Subcutaneous abdominal adipose tissue (tissue), 5 donors: ENCODE data around the gene RGS19.

ENCODE experiments used
- H3K27ac ChIP-seq: one replicate; pipeline ENCODE4 v1.7.0; 2013; ENCODE audit warnings: low read depth, mild to moderate bottlenecking, inconsistent platforms, low read length, moderate library complexity
- H3K27me3 ChIP-seq, 5 donors: one replicate each; pipeline ENCODE4 v1.7.0; 2013; ENCODE audit warnings: low read length in 5 of 5, inconsistent platforms in 1 of 5; ENCODE audit not compliant: control insufficient read depth in 5 of 5, insufficient read depth in 4 of 5
- H3K36me3 ChIP-seq, 5 donors: one replicate each; pipeline ENCODE4 v1.7.0; 2013; ENCODE audit warnings: low read length in 5 of 5; ENCODE audit not compliant: control insufficient read depth in 5 of 5, insufficient read depth in 5 of 5
- H3K4me1 ChIP-seq, 5 donors: one replicate each; pipeline ENCODE4 v1.7.0; 2013; ENCODE audit warnings: low read length in 5 of 5, mild to moderate bottlenecking in 3 of 5, moderate library complexity in 1 of 5; ENCODE audit not compliant: control insufficient read depth in 5 of 5, insufficient read depth in 5 of 5
- H3K4me3 ChIP-seq, 5 donors: one replicate each; pipeline ENCODE4 v1.7.0; 2013; ENCODE audit warnings: low read length in 5 of 5, low read depth in 1 of 5
- H3K9ac ChIP-seq, 5 donors: one replicate each; pipeline ENCODE4 v1.7.0; 2013; ENCODE audit warnings: low read length in 5 of 5, mild to moderate bottlenecking in 4 of 5, moderate library complexity in 3 of 5
- H3K9me3 ChIP-seq, 5 donors: one replicate each; pipeline ENCODE4 v1.7.0; 2013; ENCODE audit warnings: low read length in 5 of 5; ENCODE audit not compliant: control insufficient read depth in 5 of 5
- donor health status: healthy.
- donor health status: healthy.
- donor health status: healthy.
- donor health status: healthy.
- donor health status: healthy.

Gene RGS19

DNA sequence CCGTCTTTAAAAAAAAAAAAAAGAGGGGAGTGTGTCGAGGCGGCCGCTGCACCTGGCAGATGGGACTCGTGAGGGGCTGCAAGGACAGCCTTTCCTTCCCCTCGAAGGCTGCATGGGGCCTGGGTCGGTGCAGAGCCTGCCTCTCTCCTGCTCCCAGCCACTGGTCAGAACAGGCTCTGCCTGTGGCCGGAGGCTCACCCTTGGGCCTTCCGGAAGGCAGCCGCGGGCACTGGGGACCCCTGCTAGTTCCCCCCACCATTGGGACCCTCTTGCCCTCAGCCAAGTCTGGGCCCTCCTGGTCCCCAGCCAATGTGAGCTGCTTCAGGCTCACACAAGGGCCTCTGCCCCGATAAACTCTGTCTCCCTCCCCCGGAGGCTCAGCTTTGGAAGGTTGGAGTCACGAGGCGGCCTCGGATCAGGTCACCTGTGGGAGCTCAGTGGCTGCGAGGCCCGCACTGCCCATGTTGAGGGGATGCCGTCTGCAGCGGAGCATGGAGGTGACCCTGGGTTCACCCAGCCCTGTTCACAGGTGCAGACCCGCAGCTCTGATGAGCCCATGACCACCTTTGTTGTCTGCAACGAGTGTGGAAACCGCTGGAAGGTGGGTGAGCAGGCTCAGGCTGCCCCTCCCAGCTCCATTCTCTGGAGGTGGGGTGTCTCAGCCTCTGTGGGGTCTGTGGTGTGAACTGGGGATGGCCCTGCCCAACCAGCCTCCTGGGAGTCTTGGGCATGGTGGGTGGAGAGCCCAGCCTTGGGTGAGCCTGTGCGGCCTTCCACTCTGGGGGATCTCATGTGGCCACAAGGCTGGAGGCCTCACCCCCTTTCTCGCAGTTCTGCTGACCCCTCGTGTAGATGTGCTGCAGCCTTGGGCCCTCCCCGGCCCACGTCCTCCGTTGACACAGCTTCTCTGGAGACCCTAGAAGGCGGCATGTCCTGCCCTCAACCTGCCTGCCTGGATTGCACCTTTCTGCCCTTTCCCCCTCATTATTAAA lies 7.7 kb downstream of the RGS19 start:
- H3K27ac ChIP-seq = no peak overlapping the region
- H3K36me3 ChIP-seq = peaks cover 0 to 34% (median 22%) of the 10 kb centered on the region in 5 donors
- no peak overlapping the region for H3K4me3 ChIP-seq
- H3K9me3 ChIP-seq = no peaks in the 10 kb centered on the region
- peaks cover 0 to 14% (median 6%) of the 10 kb centered on the region in 5 donors for H3K4me1 ChIP-seq
- H3K27me3 ChIP-seq = no peaks in the 10 kb centered on the region
- no peak overlapping the region for H3K9ac ChIP-seq

DNA sequence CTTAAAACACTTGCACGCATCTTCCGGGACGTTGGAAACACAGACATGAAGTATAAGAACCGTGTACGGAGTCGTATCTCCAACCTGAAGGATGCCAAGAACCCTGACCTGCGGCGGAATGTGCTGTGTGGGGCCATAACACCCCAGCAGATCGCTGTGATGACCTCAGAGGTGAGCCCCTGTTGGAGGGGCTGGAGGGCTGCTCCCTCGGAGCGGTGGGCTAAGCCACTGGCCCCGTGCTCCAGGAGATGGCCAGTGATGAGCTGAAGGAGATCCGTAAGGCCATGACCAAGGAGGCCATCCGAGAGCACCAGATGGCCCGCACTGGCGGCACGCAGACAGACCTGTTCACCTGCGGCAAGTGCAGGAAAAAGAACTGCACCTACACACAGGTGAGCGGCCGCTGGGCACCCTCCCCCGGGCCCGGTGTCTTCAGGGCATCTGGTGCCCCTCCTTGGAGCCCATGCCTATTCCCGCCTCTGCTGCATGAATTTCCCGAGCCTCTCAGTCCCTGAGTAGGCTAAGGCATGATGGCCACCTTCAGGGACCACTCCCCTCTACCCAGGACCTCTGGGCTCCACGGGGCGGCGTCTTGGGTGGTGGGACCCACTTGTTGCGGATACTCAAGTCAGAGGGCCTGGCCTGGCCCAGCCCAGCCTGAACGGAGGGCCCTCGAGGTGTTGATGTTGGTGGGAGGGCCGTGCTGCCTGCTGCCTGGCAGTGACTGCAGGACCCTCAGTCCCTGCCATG lies 8.9 kb downstream of the RGS19 start:
- Histone ChIP-seq H3K4me1 (peaks cover 0 to 19% (median 0%) of the 10 kb centered on the region in 5 donors), H3K9ac (no peak overlapping the region), H3K4me3 (no peak overlapping the region), H3K36me3 (peaks cover 0 to 33% (median 22%) of the 10 kb centered on the region in 5 donors), H3K27me3 (peaks cover 0 to 6% (median 0%) of the 10 kb centered on the region in 5 donors), H3K27ac (no peak overlapping the region), H3K9me3 (no peaks in the 10 kb centered on the region)

DNA sequence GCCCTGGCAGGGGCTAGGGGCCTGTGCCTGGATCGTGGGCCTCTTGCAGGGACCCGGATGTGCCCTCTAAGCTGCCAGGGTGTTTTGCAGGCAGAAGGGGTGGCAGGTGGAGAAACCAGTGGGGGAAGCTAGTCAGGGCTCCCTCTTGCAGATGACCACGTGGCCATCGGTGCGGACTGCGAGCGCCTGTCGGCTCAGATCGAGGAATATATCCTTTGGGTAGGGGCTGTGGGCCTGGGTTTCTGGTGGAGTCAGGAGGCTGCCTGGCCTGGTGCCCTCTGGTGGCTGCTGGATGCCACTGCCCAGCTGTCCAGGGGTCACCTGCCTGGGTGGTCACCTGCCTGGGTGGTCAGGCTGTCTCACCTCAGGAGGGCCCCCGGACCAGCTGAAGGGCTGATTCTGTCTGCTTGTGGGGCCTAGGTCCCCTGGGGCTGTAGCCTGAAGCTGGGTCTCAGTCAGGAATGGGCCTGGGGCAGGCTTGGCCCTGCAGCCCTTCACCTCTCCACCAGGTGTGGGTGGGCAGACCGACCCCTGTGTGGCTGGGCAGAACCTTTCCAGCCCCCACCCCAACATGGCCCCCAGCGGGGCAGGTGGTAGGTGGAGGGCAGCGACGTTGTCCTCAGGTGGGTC lies 9.6 kb downstream of the RGS19 start:
- Histone ChIP-seq H3K9ac (no peak overlapping the region), H3K36me3 (peaks cover 0 to 31% (median 18%) of the 10 kb centered on the region in 5 donors), H3K4me3 (no peak overlapping the region), H3K9me3 (no peaks in the 10 kb centered on the region), H3K27ac (no peak overlapping the region), H3K4me1 (peaks cover 0 to 24% (median under 1%) of the 10 kb centered on the region in 5 donors), H3K27me3 (peaks cover 0 to 6% (median 0%) of the 10 kb centered on the region in 5 donors)

DNA sequence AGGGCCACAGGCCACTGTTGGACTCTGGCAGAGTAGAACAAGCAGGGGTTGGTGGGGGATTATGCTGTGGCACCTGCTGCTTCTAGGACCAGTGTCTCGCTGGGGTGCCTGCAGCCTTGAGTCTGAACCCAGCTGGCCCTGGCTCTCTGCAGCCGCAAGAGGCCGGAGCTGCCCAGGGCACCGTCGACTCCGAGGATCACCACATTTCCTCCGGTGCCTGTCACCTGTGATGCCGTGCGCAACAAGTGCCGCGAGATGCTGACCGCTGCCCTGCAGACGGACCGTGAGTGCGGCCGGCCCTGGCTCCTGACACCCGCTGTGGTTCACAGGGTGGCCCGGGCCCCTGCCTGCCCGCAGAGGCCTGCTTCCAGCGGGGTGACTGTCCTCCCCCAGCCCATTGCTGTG lies 10.1 kb downstream of the RGS19 start:
- Histone ChIP-seq H3K4me1 (peaks cover 0 to 28% (median 5%) of the 10 kb centered on the region in 5 donors), H3K27ac (no peak overlapping the region), H3K9ac (no peak overlapping the region), H3K4me3 (no peak overlapping the region), H3K36me3 (peaks cover 0 to 26% (median 18%) of the 10 kb centered on the region in 5 donors), H3K27me3 (peaks cover 0 to 6% (median 0%) of the 10 kb centered on the region in 5 donors), H3K9me3 (no peaks in the 10 kb centered on the region)

DNA sequence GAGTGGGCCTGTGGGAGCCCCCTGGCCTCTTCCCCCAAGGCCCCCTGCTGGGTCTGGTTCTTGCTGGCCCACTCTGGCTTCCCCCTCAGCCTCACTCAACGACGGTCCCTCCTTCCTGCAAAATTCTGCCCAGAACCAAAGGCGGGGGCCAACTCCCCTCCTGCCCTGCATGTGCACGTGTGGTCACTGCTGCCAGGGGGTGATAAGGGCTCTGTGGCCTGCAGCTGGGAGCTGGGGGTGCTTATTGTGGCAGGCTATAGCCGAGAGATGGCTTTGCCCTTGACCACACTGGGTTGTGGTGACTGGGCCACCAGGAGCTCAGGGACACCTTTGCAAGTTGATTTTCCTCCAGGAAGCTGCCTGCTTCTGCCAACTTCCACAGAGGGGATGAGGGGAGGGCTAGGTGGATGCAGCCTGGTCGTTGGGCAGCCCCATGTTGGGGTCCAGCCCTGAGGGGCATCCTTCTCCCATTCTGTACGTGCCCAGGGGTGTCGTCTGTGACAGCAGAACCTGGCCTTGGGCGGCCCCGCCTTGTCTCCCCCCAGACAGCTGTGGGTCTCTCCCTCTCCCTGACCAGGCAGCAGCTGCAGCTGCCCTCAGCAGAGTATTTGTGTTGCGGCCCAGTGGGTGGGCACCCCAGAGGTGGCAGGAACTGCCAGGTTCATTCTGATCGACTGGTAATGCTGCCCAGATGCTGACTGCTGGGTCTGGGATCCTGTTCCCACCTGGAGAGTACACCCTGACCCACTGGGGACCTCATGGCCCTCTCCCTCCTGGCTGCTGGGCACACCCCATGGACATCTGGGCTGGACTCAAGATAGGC lies 10.7 kb downstream of the RGS19 start:
- Histone ChIP-seq H3K4me1 (peaks cover 0 to 34% (median 11%) of the 10 kb centered on the region in 5 donors), H3K36me3 (peaks cover 0 to 20% (median 13%) of the 10 kb centered on the region in 5 donors), H3K4me3 (no peak overlapping the region), H3K27me3 (peaks cover 0 to 6% (median 0%) of the 10 kb centered on the region in 5 donors), H3K9me3 (no peaks in the 10 kb centered on the region), H3K27ac (no peak overlapping the region), H3K9ac (no peak overlapping the region)

DNA sequence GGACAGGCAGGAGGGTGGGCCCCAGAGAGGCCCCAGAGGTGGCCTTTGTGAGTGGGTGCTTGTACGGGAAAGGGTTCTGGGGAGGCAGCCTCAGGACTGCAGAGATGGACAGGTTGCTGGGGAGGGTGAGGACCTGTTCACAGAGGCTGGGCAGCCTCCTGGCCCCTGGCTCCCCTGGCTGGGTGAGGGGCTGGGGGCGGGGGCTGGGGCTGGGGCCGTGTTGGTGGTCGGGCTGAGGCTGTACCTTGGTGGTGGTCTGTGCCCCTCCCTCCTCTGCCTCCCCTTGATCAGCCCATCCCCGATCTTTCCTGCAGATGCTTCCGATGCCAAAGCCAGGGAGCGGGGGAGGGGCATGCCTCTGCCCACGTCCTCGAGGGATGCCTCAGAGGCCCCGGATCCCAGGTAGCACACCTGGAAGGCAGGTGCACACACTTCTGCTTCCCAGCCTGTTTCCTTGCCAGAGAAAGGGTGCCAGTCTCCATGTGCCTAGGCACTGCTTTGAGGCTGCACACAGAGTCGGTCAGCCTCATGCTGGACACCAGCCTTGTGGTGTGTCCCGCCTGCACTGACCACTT lies 11.5 kb downstream of the RGS19 start:
- Histone ChIP-seq H3K4me1 (peaks cover 0 to 38% (median 15%) of the 10 kb centered on the region in 5 donors), H3K27ac (no peak overlapping the region), H3K36me3 (peaks cover 0 to 12% (median 10%) of the 10 kb centered on the region in 5 donors), H3K9me3 (no peaks in the 10 kb centered on the region), H3K4me3 (no peak overlapping the region), H3K9ac (no peak overlapping the region), H3K27me3 (peaks cover 0 to 6% (median 0%) of the 10 kb centered on the region in 5 donors)

DNA sequence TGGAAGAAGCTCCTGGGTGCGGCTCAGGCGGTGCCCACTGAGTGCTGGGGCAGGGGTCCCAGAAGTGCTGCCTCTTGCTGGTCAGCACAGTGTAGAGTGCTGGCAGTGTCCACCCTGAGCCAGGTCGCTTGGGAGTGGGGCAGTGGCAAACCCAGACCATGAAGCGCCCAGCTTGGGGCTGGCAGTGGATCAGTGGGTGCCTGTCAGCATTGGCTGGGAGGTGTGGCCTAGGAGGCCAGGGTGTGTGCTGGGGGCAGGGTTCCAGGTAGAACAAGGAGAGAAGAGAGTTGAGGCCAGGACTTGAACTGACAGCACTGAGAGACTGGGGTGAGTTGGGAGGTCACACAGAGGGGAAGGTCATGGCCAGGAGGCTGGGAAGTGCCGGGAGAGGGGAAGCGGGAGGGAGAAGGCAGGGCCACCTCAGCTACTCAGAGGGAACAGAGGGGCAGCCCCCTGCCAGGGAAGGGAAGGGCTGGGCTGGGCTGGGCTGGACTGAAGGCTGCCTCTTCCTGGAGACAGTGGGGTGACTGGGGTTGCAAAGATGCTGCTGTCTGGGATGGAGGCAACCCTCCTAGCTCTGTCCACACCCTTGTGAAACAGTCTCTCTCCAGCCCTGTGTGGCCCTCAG lies 12.2 kb downstream of the RGS19 start:
- Histone ChIP-seq H3K36me3 (peaks cover 0 to 5% (median 4%) of the 10 kb centered on the region in 5 donors), H3K27ac (no peak overlapping the region), H3K9me3 (no peaks in the 10 kb centered on the region), H3K4me3 (no peak overlapping the region), H3K9ac (no peak overlapping the region), H3K27me3 (peaks cover 0 to 6% (median 0%) of the 10 kb centered on the region in 5 donors), H3K4me1 (peaks cover 2 to 45% (median 22%) of the 10 kb centered on the region in 5 donors)

DNA sequence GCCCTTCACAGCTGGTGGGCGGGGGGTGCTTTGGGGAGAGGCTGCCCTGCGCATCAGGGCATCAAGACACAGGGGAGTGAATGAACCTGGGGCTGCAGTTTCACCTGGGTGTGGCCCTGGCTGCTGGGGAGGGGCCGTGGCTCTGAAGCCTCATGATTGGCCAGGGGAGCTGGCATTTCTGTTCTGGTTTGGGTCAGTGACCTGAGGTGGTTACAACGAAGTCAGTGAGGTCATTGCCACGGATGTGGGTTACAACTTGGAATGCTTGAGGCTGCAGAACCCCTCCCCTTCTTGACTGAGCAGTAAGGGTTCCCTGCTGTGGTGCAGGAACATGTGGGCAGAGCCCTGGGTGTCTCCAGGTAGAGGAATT lies 13.4 kb downstream of the RGS19 start:
- Histone ChIP-seq H3K4me1 (peaks cover 2 to 46% (median 23%) of the 10 kb centered on the region in 5 donors), H3K9ac (no peak overlapping the region), H3K36me3 (peaks cover 0 to 3% (median 0%) of the 10 kb centered on the region in 5 donors), H3K27me3 (peaks cover 0 to 6% (median 0%) of the 10 kb centered on the region in 5 donors), H3K27ac (no peak overlapping the region), H3K4me3 (no peak overlapping the region), H3K9me3 (no peaks in the 10 kb centered on the region)
